Upper lobe of left lung (tissue), 4 donors: Measurements from ENCODE around the gene HBM.

Experiments
- CTCF ChIP-seq, 6 experiments: fragments of 450-650 bp in 4 of 6; fragments of 200-600 bp in 2 of 6; sonication (generic) in 2 of 6; IDR thresholded peaks; one replicate each; pipeline ENCODE4 v1.5.1; 2016 to 2019; ENCODE audit warnings: antibody characterized with exemption in 6 of 6
- EP300 ChIP-seq, 4 donors: sonication (generic); formaldehyde crosslinking; IDR thresholded peaks; one replicate each; pipeline ENCODE4 v1.5.1; 2017; ENCODE audit warnings: antibody characterized with exemption in 4 of 4, control low read depth in 2 of 4
- POLR2A ChIP-seq, 4 donors: fragments of 450-650 bp; IDR thresholded peaks; one replicate each; pipeline ENCODE4 v1.5.1; 2016 to 2017; ENCODE audit warnings: antibody characterized with exemption in 4 of 4, mild to moderate bottlenecking in 2 of 4
- POLR2AphosphoS5 ChIP-seq, 2 donors: sonication (generic); formaldehyde crosslinking; IDR thresholded peaks; one replicate each; pipeline ENCODE4 v1.5.1; 2017; ENCODE audit warnings: antibody characterized with exemption in 2 of 2

- TF ChIP-seq POLR2A (IDR thresholded peaks at IDR 0.05) (no peak), POLR2AphosphoS5 (IDR thresholded peaks at IDR 0.05) (no peak), CTCF (IDR thresholded peaks at IDR 0.05) (no peak), EP300 (IDR thresholded peaks at IDR 0.05) (no peak)
Observed at GRCh38 chr16:130533-131173, 35.1 kb upstream of the HBM start.
